NT2/D1 (cell line): ENCODE results near the gene GTPBP6.

Experiments used
- SUZ12 ChIP-seq: IDR thresholded peaks from 2 replicates; pipeline ENCODE4 v1.6.1; 2011; ENCODE audit not compliant: insufficient read length, insufficient read depth; ENCODE audit errors: extremely low read depth
- ZNF274 ChIP-seq: IDR thresholded peaks from 2 replicates; pipeline ENCODE4 v1.6.1; 2011; ENCODE audit warnings: mild to moderate bottlenecking, low read depth, low read length

- TF ChIP-seq SUZ12, result no peak
- TF ChIP-seq ZNF274, result no peak
These were observed 56.7 kb downstream of the GTPBP6 start for GRCh38 chrX:261919-262352.
